Measurements from ENCODE around the gene CFAP46. TPM values are rescaled to one million over a fixed set of nuclear protein-coding genes. Genes with fewer than 3 reads are reported as not detected.

The CFAP46 gene
- total and polyA plus RNA-seq, 10 donors = 0.03 to 1.1 (median 0.12) TPM; not detected in 2

GRCh38 chr10:132817701-132818211 is 124.6 kb downstream of the CFAP46 start:
- DNase-seq = peak; percentile 58
- Histone ChIP-seq H3K4me1 (no peaks in the 10 kb centered on the region), H3K4me3 (no peak overlapping the region), H3K9me3 (peaks cover 0 to 4% (median 0%) of the 10 kb centered on the region in 8 donors), H3K36me3 (no peaks in the 10 kb centered on the region), H3K27me3 (replicated peaks in 1 of 7) (peaks cover 0 to 49% (median 0%) of the 10 kb centered on the region in 7 donors), H3K27ac (no peak overlapping the region)
- TF ChIP-seq CTCF (IDR thresholded peaks at IDR 0.05 in 8 of 11, conservative IDR thresholded peaks at IDR 0.05 in 3 of 11) (no peak), POLR2AphosphoS5 (IDR thresholded peaks at IDR 0.05) (no peak), POLR2A (IDR thresholded peaks at IDR 0.05) (no peak)
- intact Hi-C loops (cut with DNase I; ENCODE audit: low total_unique reads) = no loop called here
- 81 to 91% (median 83%) methylated on average over 14 to 29 of the region's 29 CpGs for WGBS, 5 donors

- 82 to 89% (median 87%) methylated on average over 12 of the region's 12 CpGs for WGBS, 5 donors
- H3K27me3 ChIP-seq (replicated peaks in 1 of 7) = peaks cover 0 to 60% (median 0%) of the 10 kb centered on the region in 7 donors
Measured at GRCh38 chr10:132816718-132817117, 125.7 kb downstream of the CFAP46 start.

GRCh38 chr10:132815168-132815857 is 127.1 kb downstream of the CFAP46 start:
- WGBS, 5 donors = 65 to 74% (median 70%) methylated on average over 18 of the region's 18 CpGs
- intact Hi-C loops (cut with DNase I; ENCODE audit: low total_unique reads) = no loop called here

More at GRCh38 chr10:132816718-132817117, 125.7 kb downstream of the CFAP46 start:
- intact Hi-C loops (cut with DNase I; ENCODE audit: low total_unique reads) = no loop called here
- Histone ChIP-seq H3K36me3 (no peaks in the 10 kb centered on the region), H3K27ac (no peak overlapping the region), H3K4me1 (no peaks in the 10 kb centered on the region), H3K9me3 (peaks cover 0 to 4% (median 0%) of the 10 kb centered on the region in 8 donors), H3K4me3 (no peak overlapping the region)
- DNase-seq = peak; percentile 9
- no peak for TF ChIP-seq POLR2A (IDR thresholded peaks at IDR 0.05)
- TF ChIP-seq CTCF (IDR thresholded peaks at IDR 0.05 in 8 of 11, conservative IDR thresholded peaks at IDR 0.05 in 3 of 11) = no peak
- no peak for TF ChIP-seq POLR2AphosphoS5 (IDR thresholded peaks at IDR 0.05)

More at GRCh38 chr10:132815168-132815857, 127.1 kb downstream of the CFAP46 start:
- Histone ChIP-seq H3K9me3 (peaks cover 0 to 4% (median 0%) of the 10 kb centered on the region in 8 donors), H3K27me3 (replicated peaks in 1 of 7) (peaks cover 0 to 74% (median 0%) of the 10 kb centered on the region in 7 donors), H3K4me3 (no peak overlapping the region), H3K27ac (no peak overlapping the region), H3K4me1 (no peaks in the 10 kb centered on the region), H3K36me3 (no peaks in the 10 kb centered on the region)
- TF ChIP-seq POLR2A (IDR thresholded peaks at IDR 0.05) = no peak
- no peak for TF ChIP-seq POLR2AphosphoS5 (IDR thresholded peaks at IDR 0.05)
- TF ChIP-seq CTCF (IDR thresholded peaks at IDR 0.05 in 8 of 11, conservative IDR thresholded peaks at IDR 0.05 in 3 of 11) = no peak
- DNase-seq = peak; percentile 57

Measured in spleen (tissue), 11 donors.